NCI-H774 (cell line): Measurements from ENCODE around the gene CDK6.

Experiments
- DNase-seq: peaks from one replicate; lab custom pipeline; 2025; lab: John Stamatoyannopoulos, UW

CDK6 gene

GRCh38 chr7:92589056-92589455, 247.3 kb downstream of the CDK6 start:
- DNase-seq: no peak

- DNase-seq: no peak
Observed at GRCh38 chr7:92588561-92588960, 247.8 kb downstream of the CDK6 start.

DNA sequence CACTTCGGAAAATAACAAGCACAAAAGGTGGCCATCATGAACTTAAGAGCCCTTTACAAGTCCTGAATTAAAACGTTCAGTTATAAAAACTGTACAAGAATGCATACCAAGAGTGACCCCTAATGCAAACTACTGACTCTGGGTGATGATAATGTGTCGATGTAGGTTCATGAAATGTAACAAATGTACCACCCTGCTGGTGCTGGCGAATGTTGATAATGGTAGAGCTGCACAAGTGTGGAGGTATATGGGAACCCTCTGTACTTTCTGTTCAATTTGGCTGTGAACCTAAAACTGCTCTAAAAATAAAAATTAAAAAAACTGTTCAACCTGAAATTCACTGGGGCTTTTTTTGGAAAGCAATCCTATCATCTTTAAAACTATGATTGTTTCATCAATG, 249.5 kb downstream of the CDK6 start:
- no peak for DNase-seq

DNA sequence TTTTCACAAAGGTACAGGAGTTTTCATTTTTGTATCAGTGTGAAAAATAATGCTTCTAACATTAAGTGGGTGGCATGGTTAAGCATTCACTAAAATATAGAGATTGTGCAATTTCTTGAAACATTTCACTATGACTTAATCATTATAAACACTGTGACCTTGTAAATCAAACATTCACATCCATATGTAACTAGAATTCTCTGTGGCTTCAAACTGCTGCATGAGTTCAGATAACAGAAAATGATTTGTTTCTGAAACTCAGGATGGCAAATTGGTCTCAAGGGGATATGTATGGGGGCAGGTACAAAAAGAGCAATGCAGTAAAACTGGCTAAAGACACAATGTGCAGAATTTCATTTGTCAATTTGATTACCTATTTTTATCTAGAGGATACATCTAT, 250.0 kb downstream of the CDK6 start:
- no peak for DNase-seq

- no peak for DNase-seq
Observed at GRCh38 chr7:92584953-92585352, 251.4 kb downstream of the CDK6 start.

GRCh38 chr7:92582948-92583347, 253.4 kb downstream of the CDK6 start:
- DNase-seq: no peak

- no peak for DNase-seq
Observed at GRCh38 chr7:92576296-92576695, 260.1 kb downstream of the CDK6 start.

- no peak for DNase-seq
Observed at GRCh38 chr7:92569137-92569536, 267.2 kb downstream of the CDK6 start.

- DNase-seq: no peak
Observed at GRCh38 chr7:92567460-92567859, 268.9 kb downstream of the CDK6 start.

GRCh38 chr7:92563345-92563744, 273.0 kb downstream of the CDK6 start:
- DNase-seq: no peak

DNA sequence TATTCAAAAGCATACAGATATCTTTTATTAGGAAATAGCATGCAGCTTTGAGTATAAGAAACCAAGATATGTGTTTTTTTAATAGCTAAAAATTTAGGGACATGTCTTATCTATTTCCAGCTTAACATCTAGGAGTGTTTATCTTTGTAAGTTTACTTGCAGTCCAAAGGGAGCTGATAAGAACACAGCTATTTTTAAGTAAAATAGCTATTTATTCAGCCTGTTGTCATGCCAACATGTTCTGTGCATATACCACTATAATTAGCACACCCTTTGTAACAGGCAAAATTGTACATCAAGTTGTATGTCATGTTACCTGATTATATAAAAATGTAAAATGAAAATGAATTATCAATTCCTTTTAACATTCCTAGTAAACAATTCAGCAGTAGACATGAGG, 275.8 kb downstream of the CDK6 start:
- no peak for DNase-seq

GRCh38 chr7:92557808-92558362, 278.5 kb downstream of the CDK6 start:
- no peak for DNase-seq

DNA sequence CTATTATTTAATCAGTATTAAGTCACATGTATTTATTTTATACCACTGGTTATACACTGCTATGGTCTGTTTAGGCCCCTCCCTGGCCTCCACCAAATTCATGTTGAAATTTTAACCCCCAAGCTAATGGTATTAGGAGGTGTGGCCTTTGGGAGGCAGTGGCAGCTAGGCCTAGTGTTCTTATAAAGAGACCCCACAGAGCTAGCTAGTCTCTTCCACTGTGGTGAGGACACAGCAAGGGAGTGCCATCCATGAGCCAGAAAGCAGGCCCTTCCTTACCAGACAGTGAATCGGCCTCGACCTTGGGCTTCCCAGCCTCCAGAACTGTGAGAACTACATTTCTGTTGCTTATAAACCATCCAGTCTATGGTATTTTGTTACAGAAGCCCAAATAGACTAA, 279.1 kb downstream of the CDK6 start:
- no peak for DNase-seq
